Activated CD8-positive, alpha-beta T cell treated with anti-CD3 and anti-CD28 coated beads, Interleukin-2, amount 10 ng/mL, durations not matched to agents 7 days and 5 days (primary cell): ENCODE results near the gene TAF5L. TPM values are rescaled to one million over a fixed set of nuclear protein-coding genes. Genes with fewer than 3 reads are reported as not detected.
A peak's percentile ranks its signal among the peaks of the same experiment; 100 is the strongest.
"Not testable (repeated sequence)": the region's sequence is repeated elsewhere in the genome, so short reads cannot be mapped to it uniquely, and the experiment has no call there.

Experiments used
- ATAC-seq: fragments of 150-1000 bp; cut with Tn5 transposase; one replicate; pipeline ENCODE4 v1.10.0; 2021; ENCODE audit warnings: moderate library complexity
- CTCF ChIA-PET: fragments of 350-600 bp; sonication (Branson Sonifier 250); formaldehyde crosslinking; loops from one replicate; lab custom pipeline; 2021; ENCODE audit warnings: antibody characterized with exemption; lab: Charles Lee
- POLR2A ChIA-PET: fragments of 350-600 bp; sonication (Branson Sonifier 250); formaldehyde crosslinking; loops from one replicate; lab custom pipeline; 2021; ENCODE audit warnings: antibody characterized with exemption; lab: Charles Lee
- DNase-seq: peaks from one replicate; pipeline ENCODE4 v3.0.0-alpha.2; 2020
- H3K27ac Mint-ChIP-seq: one replicate; pipeline ENCODE4 v1.8.0; 2021; ENCODE audit warnings: mild to moderate bottlenecking, mixed read lengths
- H3K27me3 Mint-ChIP-seq: one replicate; pipeline ENCODE4 v1.8.0; 2021; ENCODE audit warnings: low read depth, mixed read lengths
- H3K36me3 Mint-ChIP-seq: one replicate; pipeline ENCODE4 v1.8.0; 2021; ENCODE audit warnings: low read depth, mixed read lengths
- H3K4me1 Mint-ChIP-seq: one replicate; pipeline ENCODE4 v1.8.0; 2021; ENCODE audit warnings: low read depth, mixed read lengths
- H3K4me3 Mint-ChIP-seq: one replicate; pipeline ENCODE4 v1.8.0; 2021; ENCODE audit warnings: mild to moderate bottlenecking, mixed read lengths
- H3K9me3 Mint-ChIP-seq: one replicate; pipeline ENCODE4 v1.8.0; 2022; ENCODE audit warnings: mixed read lengths; ENCODE audit not compliant: insufficient read depth
- total RNA-seq, 2 experiments: library from RNA; stranded (reverse); gene quantifications; one replicate each; pipeline ENCODE4 v1.2.3, GENCODE V29; 2021

Gene TAF5L
- total RNA-seq, 2 experiments from 2014 or later, result 30.2 to 30.7 TPM

DNA sequence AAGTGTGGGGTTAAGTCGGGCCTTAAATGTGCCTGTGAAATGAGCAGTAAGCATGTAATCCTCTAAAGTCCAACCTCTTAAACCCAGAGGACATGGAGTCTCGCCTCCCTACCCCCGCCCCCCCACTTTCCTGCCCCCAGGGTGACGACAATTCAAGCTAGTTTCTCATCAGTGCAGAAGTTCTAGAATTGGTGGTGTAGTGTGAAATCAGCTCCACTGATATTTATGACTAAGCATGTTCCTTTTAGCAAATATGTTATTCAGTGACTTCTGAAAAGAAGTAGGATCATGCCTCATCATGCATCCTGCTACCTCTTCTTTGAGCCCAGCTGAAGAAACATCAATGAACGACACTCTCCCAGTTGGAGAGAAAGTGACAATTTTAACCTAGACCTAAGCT, 64.8 kb downstream of the TAF5L start:
- Mint-ChIP-seq H3K27me3 (no peaks in the 10 kb centered on the region), H3K4me3 (peak overlapping the region; percentile 5), H3K36me3 (no peaks in the 10 kb centered on the region), H3K4me1 (peaks cover 28% of the 10 kb centered on the region), H3K9me3 (no peaks in the 10 kb centered on the region), H3K27ac (no peak overlapping the region)
- ChIA-PET CTCF (no interaction called here), POLR2A (interaction anchor here (0.6 kb wide), 1 partner anchor 15 kb away, joined by 3 read pairs; no protein-coding TSS in a partner anchor)
- ATAC-seq (no peak), DNase-seq (no peak)

GRCh38 chr1:229560124-229560523, 65.8 kb downstream of the TAF5L start:
- peak overlapping the region; percentile 9 for H3K4me3 Mint-ChIP-seq
- ATAC-seq, POLR2A ChIA-PET: not testable (repeated sequence)

GRCh38 chr1:229559336-229559801, 66.6 kb downstream of the TAF5L start:
- peak overlapping the region; percentile 84 for H3K4me3 Mint-ChIP-seq
- peak overlapping the region; percentile 85 for H3K27ac Mint-ChIP-seq
- H3K4me1 Mint-ChIP-seq, result peaks cover 40% of the 10 kb centered on the region
- not testable (repeated sequence) for DNase-seq, H3K27me3 Mint-ChIP-seq, H3K9me3 Mint-ChIP-seq, H3K36me3 Mint-ChIP-seq, ATAC-seq
- CTCF ChIA-PET, result interaction anchor here (1.0 to 2.2 kb wide), 7 partner anchors 20 to 303 kb away, joined by 3 to 10 read pairs (median 4); no protein-coding TSS in a partner anchor
- POLR2A ChIA-PET, result interaction anchor here (1.7 to 3.2 kb wide), 2 partner anchors 51 to 66 kb away, joined by 14 to 22 read pairs; partner anchors contain the start of genes NUP133, TAF5L and URB2

More at GRCh38 chr1:229560124-229560523, 65.8 kb downstream of the TAF5L start:
- DNase-seq, H3K27ac Mint-ChIP-seq, CTCF ChIA-PET, H3K27me3 Mint-ChIP-seq, H3K36me3 Mint-ChIP-seq, H3K9me3 Mint-ChIP-seq: not testable (repeated sequence)
- peaks cover 33% of the 10 kb centered on the region for H3K4me1 Mint-ChIP-seq

- H3K9me3 Mint-ChIP-seq, result no peaks in the 10 kb centered on the region
- H3K4me1 Mint-ChIP-seq, result peaks cover 44% of the 10 kb centered on the region
- CTCF ChIA-PET, result interaction anchor here (0.7 to 2.2 kb wide), 12 partner anchors 20 to 304 kb away, joined by 3 to 10 read pairs (median 3); partner anchors contain the start of gene NUP133
- H3K4me3 Mint-ChIP-seq, result peak within 1 kb of the TSS; percentile 91
- H3K27me3 Mint-ChIP-seq, result no peaks in the 10 kb centered on the region
- peaks cover 8% of the 10 kb centered on the region for H3K36me3 Mint-ChIP-seq
- POLR2A ChIA-PET, result interaction anchor here (0.6 to 3.2 kb wide), 5 partner anchors 9 to 508 kb away, joined by 3 to 22 read pairs (median 4); partner anchors contain the start of genes GALNT2, NUP133, TAF5L and URB2
- peak; percentile 85 for ATAC-seq
- peak within 1 kb of the TSS; percentile 94 for H3K27ac Mint-ChIP-seq
- peak; percentile 88 for DNase-seq
Observed at GRCh38 chr1:229558460-229559335, 67.2 kb downstream of the TAF5L start, which contains the start of gene ABCB10. Gene ABCB10, minus strand, starts transcription at chr1:229558707. Its CDS starts 55 bp downstream, at chr1:229558652.

DNA sequence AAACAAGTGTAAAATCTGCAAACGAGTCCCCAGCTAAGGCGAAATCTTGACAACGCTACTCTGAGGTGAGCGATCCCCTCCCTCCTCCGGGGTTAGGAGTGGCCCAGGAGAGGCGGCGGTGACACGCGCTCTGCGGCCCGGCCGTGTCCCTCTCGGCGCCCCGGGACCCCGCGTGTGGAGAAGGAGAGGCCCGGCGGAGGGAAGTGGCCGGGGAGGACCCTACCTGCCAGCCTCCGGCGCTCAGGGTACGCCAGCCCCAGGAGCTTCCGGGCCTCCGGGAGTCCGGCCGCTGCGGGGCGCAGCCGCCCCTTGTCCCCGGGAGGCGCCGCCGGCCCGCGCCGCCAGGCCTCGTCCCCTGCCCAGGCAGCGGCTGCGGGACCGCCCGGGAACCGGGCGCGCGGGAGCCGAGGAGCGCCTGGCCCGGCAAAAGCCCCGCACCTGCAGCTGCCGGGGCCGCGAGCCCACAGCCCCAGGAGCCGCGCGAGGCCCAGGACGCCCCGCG, 68.0 kb downstream of the TAF5L start:
- no peaks in the 10 kb centered on the region for H3K9me3 Mint-ChIP-seq
- ATAC-seq (peak; percentile 40), DNase-seq (peak; percentile 49)
- H3K36me3 Mint-ChIP-seq, result peaks cover 8% of the 10 kb centered on the region
- H3K4me1 Mint-ChIP-seq, result peaks cover 44% of the 10 kb centered on the region
- POLR2A ChIA-PET, result interaction anchor here (0.8 to 3.2 kb wide), 6 partner anchors 9 to 303 kb away, joined by 3 to 22 read pairs (median 4); partner anchors contain the start of genes NUP133, TAF5L and URB2
- CTCF ChIA-PET, result interaction anchor here (0.6 to 2.2 kb wide), 8 partner anchors 13 to 216 kb away, joined by 3 to 10 read pairs (median 4); partner anchors contain the start of gene NUP133
- H3K4me3 Mint-ChIP-seq, result peak overlapping the region; percentile 91
- H3K27ac Mint-ChIP-seq, result peak overlapping the region; percentile 94
- H3K27me3 Mint-ChIP-seq, result no peaks in the 10 kb centered on the region

DNA sequence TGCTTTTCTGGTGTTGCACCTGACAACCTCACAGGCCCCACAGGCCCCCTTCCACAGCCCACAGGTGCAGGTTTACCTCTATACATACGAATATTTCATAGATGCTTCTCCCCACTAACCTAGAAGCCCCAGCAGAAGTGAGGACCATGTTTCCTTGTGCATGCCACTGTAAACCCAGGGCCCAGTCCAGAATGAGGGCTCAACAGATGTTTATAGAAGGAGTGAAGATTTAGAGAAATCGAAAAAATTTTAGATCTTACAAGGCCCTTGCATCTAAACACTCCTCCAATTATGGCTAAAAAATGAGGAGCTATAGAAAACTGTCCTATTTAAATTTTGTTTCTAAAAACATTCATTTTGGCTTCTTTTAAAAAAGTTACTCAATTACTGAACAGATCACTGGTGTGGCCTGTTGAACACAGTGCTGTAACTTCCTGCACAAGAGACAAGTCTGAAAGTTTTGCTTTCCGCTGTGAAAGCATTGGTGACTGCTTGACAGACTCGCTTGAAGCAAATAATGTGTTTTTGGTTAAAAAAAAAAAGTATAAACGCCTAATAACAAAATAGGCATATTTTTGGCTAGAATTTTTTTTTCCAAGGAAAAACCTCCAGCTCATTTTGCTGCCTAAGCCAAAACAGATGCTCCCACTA, 68.6 kb downstream of the TAF5L start:
- Mint-ChIP-seq H3K36me3 (peaks cover 10% of the 10 kb centered on the region), H3K4me1 (peaks cover 44% of the 10 kb centered on the region), H3K27ac (peak overlapping the region; percentile 94), H3K27me3 (no peaks in the 10 kb centered on the region), H3K4me3 (peak overlapping the region; percentile 91), H3K9me3 (no peaks in the 10 kb centered on the region)
- CTCF ChIA-PET, result interaction anchor here (0.6 to 2.2 kb wide), 6 partner anchors 12 to 302 kb away, joined by 3 to 9 read pairs (median 4); partner anchors contain the start of gene NUP133
- no peak for ATAC-seq
- peak; percentile 50 for DNase-seq
- POLR2A ChIA-PET, result interaction anchor here (0.8 to 3.2 kb wide), 5 partner anchors 20 to 303 kb away, joined by 3 to 22 read pairs (median 3); partner anchors contain the start of genes NUP133, TAF5L and URB2

- H3K36me3 Mint-ChIP-seq, result peaks cover 13% of the 10 kb centered on the region
- DNase-seq (no peak), ATAC-seq (no peak)
- no peak overlapping the region for H3K4me3 Mint-ChIP-seq
- H3K4me1 Mint-ChIP-seq, result peaks cover 41% of the 10 kb centered on the region
- H3K27me3 Mint-ChIP-seq, result no peaks in the 10 kb centered on the region
- no peak overlapping the region for H3K27ac Mint-ChIP-seq
- no peaks in the 10 kb centered on the region for H3K9me3 Mint-ChIP-seq
- ChIA-PET POLR2A (no interaction called here), CTCF (interaction anchor here (1.2 kb wide), 1 partner anchor 40 kb away, joined by 3 read pairs; no protein-coding TSS in a partner anchor)
Observed at GRCh38 chr1:229554886-229555621, 70.9 kb downstream of the TAF5L start.

DNA sequence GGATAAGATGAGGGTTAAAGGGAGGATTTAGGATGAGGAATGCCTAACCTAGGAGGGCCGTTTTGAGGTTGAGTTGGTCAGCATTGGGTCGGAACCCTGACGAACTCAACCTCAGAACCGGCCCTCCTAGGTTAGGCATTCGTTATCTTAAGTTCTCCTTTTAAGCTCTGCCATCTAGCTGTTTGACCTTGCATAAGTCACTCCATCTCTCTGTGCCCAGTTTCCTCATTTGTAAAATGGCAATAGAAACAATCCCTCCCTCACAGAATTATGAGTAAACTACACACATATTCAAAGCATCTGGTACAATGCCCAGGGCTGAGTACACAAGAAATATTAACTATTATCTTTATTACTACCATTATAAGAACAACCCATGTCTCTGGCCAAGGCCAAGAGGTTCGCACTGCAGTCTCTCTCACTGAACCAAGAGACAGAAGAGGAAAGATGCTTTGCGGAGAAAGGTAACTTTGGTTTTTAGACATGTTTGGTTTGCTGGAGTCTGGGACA, 72.2 kb downstream of the TAF5L start:
- H3K4me3 Mint-ChIP-seq, result no peak overlapping the region
- H3K27me3 Mint-ChIP-seq, result no peaks in the 10 kb centered on the region
- POLR2A ChIA-PET, result no interaction called here
- DNase-seq (no peak), ATAC-seq (no peak)
- H3K36me3 Mint-ChIP-seq, result peaks cover 16% of the 10 kb centered on the region
- H3K27ac Mint-ChIP-seq, result no peak overlapping the region
- CTCF ChIA-PET, result no interaction called here
- H3K4me1 Mint-ChIP-seq, result peaks cover 32% of the 10 kb centered on the region
- no peaks in the 10 kb centered on the region for H3K9me3 Mint-ChIP-seq

GRCh38 chr1:229552732-229553131, 73.2 kb downstream of the TAF5L start:
- CTCF ChIA-PET, result no interaction called here
- no peaks in the 10 kb centered on the region for H3K27me3 Mint-ChIP-seq
- peaks cover 32% of the 10 kb centered on the region for H3K4me1 Mint-ChIP-seq
- H3K27ac Mint-ChIP-seq, result peak overlapping the region; percentile 28
- ATAC-seq, result no peak
- no peak overlapping the region for H3K4me3 Mint-ChIP-seq
- H3K36me3 Mint-ChIP-seq, result peaks cover 16% of the 10 kb centered on the region
- POLR2A ChIA-PET, result no interaction called here
- H3K9me3 Mint-ChIP-seq, result no peaks in the 10 kb centered on the region
- no peak for DNase-seq

- H3K36me3 Mint-ChIP-seq, result peaks cover 26% of the 10 kb centered on the region
- peaks cover 15% of the 10 kb centered on the region for H3K4me1 Mint-ChIP-seq
- DNase-seq (no peak), ATAC-seq (no peak)
- ChIA-PET POLR2A (no interaction called here), CTCF (interaction anchor here (1.2 kb wide), 1 partner anchor 293 kb away, joined by 4 read pairs; no protein-coding TSS in a partner anchor)
- H3K9me3 Mint-ChIP-seq, result no peaks in the 10 kb centered on the region
- H3K4me3 Mint-ChIP-seq, result no peak overlapping the region
- H3K27ac Mint-ChIP-seq, result peak overlapping the region; percentile 35
- H3K27me3 Mint-ChIP-seq, result no peaks in the 10 kb centered on the region
Observed at GRCh38 chr1:229550812-229551567, 74.9 kb downstream of the TAF5L start.
